Stimulated activated CD8-positive, alpha-beta memory T cell treated with anti-CD3 and anti-CD28 coated beads, Interleukin-7, amount 100 ng/mL, for 4 hours (primary cell): ENCODE data around the gene IMPACT.

Experiments used
- DNase-seq, 2 donors: peaks; one replicate each; pipeline ENCODE4 v3.0.0-alpha.2; 2020; ENCODE audit warnings: low read depth in 2 of 2

IMPACT gene

GRCh38 chr18:24479371-24479770, 52.9 kb downstream of the IMPACT start:
- DNase-seq, result no peak

- no peak for DNase-seq
Measured at GRCh38 chr18:24482821-24483220, 56.4 kb downstream of the IMPACT start.

GRCh38 chr18:24485681-24486080, 59.2 kb downstream of the IMPACT start:
- no peak for DNase-seq

GRCh38 chr18:24486684-24487083, 60.2 kb downstream of the IMPACT start:
- DNase-seq, result no peak

- no peak for DNase-seq
Measured at GRCh38 chr18:24488824-24489493, 62.5 kb downstream of the IMPACT start.

GRCh38 chr18:24490539-24490938, 64.1 kb downstream of the IMPACT start:
- DNase-seq, result no peak

GRCh38 chr18:24491927-24492834, 65.7 kb downstream of the IMPACT start:
- DNase-seq, result peak; percentile 3 to 9

- no peak for DNase-seq
Measured at GRCh38 chr18:24494586-24494985, 68.1 kb downstream of the IMPACT start.

GRCh38 chr18:24497031-24497754, 70.7 kb downstream of the IMPACT start:
- DNase-seq, result no peak

GRCh38 chr18:24499814-24500213, 73.3 kb downstream of the IMPACT start:
- DNase-seq, result no peak

GRCh38 chr18:24500217-24500616, 73.7 kb downstream of the IMPACT start:
- DNase-seq, result no peak

- DNase-seq, result no peak
Measured at GRCh38 chr18:24500766-24501165, 74.3 kb downstream of the IMPACT start.

- no peak for DNase-seq
Measured at GRCh38 chr18:24502667-24503523, 76.4 kb downstream of the IMPACT start.
